Sciatic nerve (tissue), 2 donors: ENCODE measurements around the gene TMEM266. TPM values are rescaled to one million over a fixed set of nuclear protein-coding genes. Genes with fewer than 3 reads are reported as not detected.

Experiments used
- ATAC-seq: fragments of 200-7000 bp; cut with Tn5 transposase; one replicate; pipeline ENCODE4 v1.9.1; 2020; ENCODE audit warnings: mild to moderate bottlenecking, moderate library complexity
- DNase-seq: peaks from one replicate; pipeline ENCODE4 v3.0.0-alpha.2; 2020; ENCODE audit warnings: low spot score
- intact Hi-C: fragments of 100-400 bp; cut with DNase I; formaldehyde crosslinking; loops from one replicate; pipeline ENCODE4 v1.14.2; 2022
- total RNA-seq: library from RNA; stranded (reverse); fragmentation: NEBNext Ultra II Directional; extraction: Animal tissue kit (Norgen Biotek cat#: 25700); gene quantifications from one replicate; pipeline ENCODE4 v1.2.1, GENCODE V29; 2021
- donor health status: DM: no; HTN: no; CAD: no.
- donor health status: DM: no; HTN: no; CAD: no.

TMEM266 gene
- total RNA-seq, 1 donor from 2014 or later, result 0.22 TPM

- no peak for DNase-seq
- intact Hi-C loops, result no loop called here
- ATAC-seq, result no peak
Observed at GRCh38 chr15:76173317-76173834, 113.6 kb downstream of the TMEM266 start.

- intact Hi-C loops, result no loop called here
- DNase-seq (no peak), ATAC-seq (no peak)
Observed at GRCh38 chr15:76174654-76175053, 114.9 kb downstream of the TMEM266 start.

GRCh38 chr15:76175442-76175841 is 115.7 kb downstream of the TMEM266 start:
- ATAC-seq (no peak), DNase-seq (no peak)
- intact Hi-C loops, result no loop called here

- DNase-seq, result no peak
- no peak for ATAC-seq
- intact Hi-C loops, result no loop called here
Observed at GRCh38 chr15:76176059-76176458, 116.3 kb downstream of the TMEM266 start.

GRCh38 chr15:76176487-76177085 is 116.8 kb downstream of the TMEM266 start:
- ATAC-seq, result no peak
- DNase-seq, result no peak
- intact Hi-C loops, result no loop called here

GRCh38 chr15:76177491-76178040 is 117.8 kb downstream of the TMEM266 start:
- intact Hi-C loops, result no loop called here
- DNase-seq (no peak), ATAC-seq (peak; percentile 45)

GRCh38 chr15:76178296-76179000 is 118.7 kb downstream of the TMEM266 start:
- intact Hi-C loops, result no loop called here
- ATAC-seq, result no peak
- no peak for DNase-seq

GRCh38 chr15:76179023-76179422 is 119.2 kb downstream of the TMEM266 start:
- ATAC-seq, result no peak
- DNase-seq, result no peak
- intact Hi-C loops, result no loop called here

GRCh38 chr15:76180321-76180720 is 120.5 kb downstream of the TMEM266 start:
- DNase-seq, result no peak
- ATAC-seq, result no peak
- intact Hi-C loops, result no loop called here

GRCh38 chr15:76181705-76182107 is 121.9 kb downstream of the TMEM266 start:
- intact Hi-C loops, result no loop called here
- DNase-seq (no peak), ATAC-seq (no peak)

- no peak for ATAC-seq
- DNase-seq, result no peak
- intact Hi-C loops, result no loop called here
Observed at GRCh38 chr15:76183930-76184649, 124.3 kb downstream of the TMEM266 start.

- intact Hi-C loops, result no loop called here
- no peak for ATAC-seq
- no peak for DNase-seq
Observed at GRCh38 chr15:76184650-76185035, 124.9 kb downstream of the TMEM266 start.

- intact Hi-C loops, result no loop called here
- no peak for ATAC-seq
- DNase-seq, result no peak
Observed at GRCh38 chr15:76185716-76186115, 125.9 kb downstream of the TMEM266 start.

- ATAC-seq (no peak), DNase-seq (no peak)
- intact Hi-C loops, result no loop called here
Observed at GRCh38 chr15:76187163-76187562, 127.4 kb downstream of the TMEM266 start.

GRCh38 chr15:76189106-76189505 is 129.3 kb downstream of the TMEM266 start:
- DNase-seq (no peak), ATAC-seq (no peak)
- intact Hi-C loops, result no loop called here

GRCh38 chr15:76190070-76190564 is 130.3 kb downstream of the TMEM266 start:
- ATAC-seq (no peak), DNase-seq (no peak)
- intact Hi-C loops, result no loop called here

- DNase-seq (peak; percentile 88), ATAC-seq (peak; percentile 88)
- intact Hi-C loops, result no loop called here
Observed at GRCh38 chr15:76190751-76191538, 131.2 kb downstream of the TMEM266 start.

- ATAC-seq (no peak), DNase-seq (no peak)
- intact Hi-C loops, result no loop called here
Observed at GRCh38 chr15:76191539-76192244, 131.9 kb downstream of the TMEM266 start.
